Body of pancreas (tissue), 4 donors: ENCODE data around the gene MPHOSPH9. TPM values are rescaled to one million over a fixed set of nuclear protein-coding genes. Genes with fewer than 3 reads are reported as not detected.
A peak's percentile ranks its signal among the peaks of the same experiment; 100 is the strongest.

Source experiments
- ATAC-seq: fragments of 150-250 bp; one replicate; pipeline ENCODE4 v1.9.1; 2016
- DNase-seq, 4 donors: peaks; one replicate each; pipeline ENCODE4 v3.0.0-alpha.2; 2019
- H3K27ac ChIP-seq, 4 donors: fragments of 200-600 bp; sonication (generic); 1 replicate in 3 of 4; 2 replicates in 1 of 4; pipeline versions ENCODE4 v1.5.1 to v1.6.1; 2016 to 2019; ENCODE audit warnings: mild to moderate bottlenecking in 1 of 4, mixed read lengths in 1 of 4, moderate library complexity in 1 of 4
- H3K27me3 ChIP-seq, 2 donors: fragments of 200-600 bp; sonication (generic); one replicate each; pipeline ENCODE4 v1.6.0; 2016; ENCODE audit warnings: mild to moderate bottlenecking in 1 of 2
- H3K36me3 ChIP-seq, 2 donors: fragments of 200-600 bp; sonication (generic); replicated peaks in 1 of 2; 2 replicates each; pipeline ENCODE4 v1.5.1; 2016; ENCODE audit warnings: low read depth in 2 of 2; ENCODE audit not compliant: insufficient read depth in 1 of 2
- H3K4me1 ChIP-seq: fragments of 200-600 bp; sonication (generic); one replicate; pipeline ENCODE4 v1.6.0; 2016
- H3K4me3 ChIP-seq, 2 donors: fragments of 200-600 bp; sonication (generic); 1 replicate in 1 of 2; 2 replicates in 1 of 2; pipeline ENCODE4 v1.5.1; 2016 to 2019
- H3K9me3 ChIP-seq, 3 donors: fragments of 200-600 bp; sonication (generic); 1 replicate in 2 of 3; 2 replicates in 1 of 3; pipeline ENCODE4 v1.5.1; 2016
- POLR2A ChIP-seq, 3 donors: fragments of 450-650 bp; IDR thresholded peaks; one replicate each; pipeline ENCODE4 v1.6.1; 2016; ENCODE audit warnings: antibody characterized with exemption in 3 of 3, mild to moderate bottlenecking in 2 of 3
- WGBS, 2 donors: methylation state at CpG; one replicate each; pipeline ENCODE4 v1.1.5; 2017; 5-methylcytosine and 5-hydroxymethylcytosine counted together
- intact Hi-C: fragments of 100-400 bp; cut with DNase I; formaldehyde crosslinking; loops from one replicate; pipeline ENCODE4 v1.15.1; 2023
- total RNA-seq, 2 donors: library from RNA; depleted of rRNA; stranded (reverse); fragments of >200 nt; gene quantifications; one replicate each; pipeline ENCODE4 v1.1.0, GENCODE V29; 2016
- TF ChIP-seq, protein P1 (sequence below), 7 experiments: fragments of 450-650 bp in 4 of 7; fragments of 200-600 bp in 3 of 7; sonication (generic) in 3 of 7; IDR thresholded peaks; one replicate each; pipeline ENCODE4 v1.5.1; 2016 to 2019; ENCODE audit warnings: antibody characterized with exemption in 7 of 7

Gene MPHOSPH9
- total RNA-seq, 2 donors from 2014 or later = 13.5 to 42.5 TPM

DNA sequence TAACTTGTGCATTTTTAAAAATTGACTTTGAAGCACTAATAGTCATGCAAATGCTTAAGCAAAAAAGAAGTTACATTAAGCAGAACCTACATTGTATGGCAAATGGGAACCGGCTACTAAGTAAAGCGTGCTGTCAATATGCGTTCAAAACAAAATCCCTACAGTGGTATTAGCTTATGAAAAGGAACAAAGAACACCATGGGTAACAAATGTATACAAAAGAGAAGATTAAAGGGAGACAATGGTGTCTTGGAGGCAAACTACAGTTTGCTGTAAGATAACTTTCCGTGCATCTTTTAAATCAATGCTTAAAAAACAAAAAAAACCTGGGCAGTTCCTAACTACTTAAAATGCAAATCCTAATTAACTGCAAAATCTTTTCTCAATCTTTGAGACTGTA, 28.3 kb upstream of the MPHOSPH9 start:
- Histone ChIP-seq H3K27ac (no peak overlapping the region), H3K4me1 (no peaks in the 10 kb centered on the region), H3K4me3 (no peak overlapping the region), H3K36me3 (peaks cover 0 to 7% of the 10 kb centered on the region in 2 donors), H3K9me3 (no peaks in the 10 kb centered on the region), H3K27me3 (no peaks in the 10 kb centered on the region)
- no peak for TF ChIP-seq POLR2A (IDR thresholded peaks at IDR 0.05)
- TF ChIP-seq, protein P1, sequence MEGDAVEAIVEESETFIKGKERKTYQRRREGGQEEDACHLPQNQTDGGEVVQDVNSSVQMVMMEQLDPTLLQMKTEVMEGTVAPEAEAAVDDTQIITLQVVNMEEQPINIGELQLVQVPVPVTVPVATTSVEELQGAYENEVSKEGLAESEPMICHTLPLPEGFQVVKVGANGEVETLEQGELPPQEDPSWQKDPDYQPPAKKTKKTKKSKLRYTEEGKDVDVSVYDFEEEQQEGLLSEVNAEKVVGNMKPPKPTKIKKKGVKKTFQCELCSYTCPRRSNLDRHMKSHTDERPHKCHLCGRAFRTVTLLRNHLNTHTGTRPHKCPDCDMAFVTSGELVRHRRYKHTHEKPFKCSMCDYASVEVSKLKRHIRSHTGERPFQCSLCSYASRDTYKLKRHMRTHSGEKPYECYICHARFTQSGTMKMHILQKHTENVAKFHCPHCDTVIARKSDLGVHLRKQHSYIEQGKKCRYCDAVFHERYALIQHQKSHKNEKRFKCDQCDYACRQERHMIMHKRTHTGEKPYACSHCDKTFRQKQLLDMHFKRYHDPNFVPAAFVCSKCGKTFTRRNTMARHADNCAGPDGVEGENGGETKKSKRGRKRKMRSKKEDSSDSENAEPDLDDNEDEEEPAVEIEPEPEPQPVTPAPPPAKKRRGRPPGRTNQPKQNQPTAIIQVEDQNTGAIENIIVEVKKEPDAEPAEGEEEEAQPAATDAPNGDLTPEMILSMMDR (IDR thresholded peaks at IDR 0.05) = no peak
- no peak for ATAC-seq
- 89 to 92% methylated on average over 4 of the region's 4 CpGs for WGBS, 2 donors
- DNase-seq = no peak
- intact Hi-C loops = loop anchor here (10.0 kb wide), 1 partner anchor 314 kb away; no protein-coding TSS in a partner anchor

DNA sequence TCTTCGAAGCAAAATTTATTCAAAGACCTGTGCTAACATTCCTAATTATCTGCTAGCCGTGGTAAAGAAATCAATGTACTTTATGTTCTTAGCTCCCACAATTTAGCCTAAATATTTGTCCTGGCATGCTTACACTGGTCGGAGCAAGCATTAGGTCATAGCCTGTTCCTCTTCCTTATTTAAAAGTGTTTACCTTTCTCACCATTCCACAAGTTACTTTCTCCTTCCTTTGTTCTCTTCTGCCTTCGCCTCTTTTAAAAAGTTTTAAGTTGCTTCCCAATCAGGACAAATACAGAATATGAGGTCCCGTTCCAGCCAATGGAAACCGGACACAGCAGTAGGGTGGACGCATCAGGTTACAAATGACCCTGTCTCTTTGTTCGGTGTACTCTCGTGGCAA, 27.1 kb upstream of the MPHOSPH9 start:
- TF ChIP-seq, protein P1 (IDR thresholded peaks at IDR 0.05) = no peak
- TF ChIP-seq POLR2A (IDR thresholded peaks at IDR 0.05) = no peak
- H3K9me3 ChIP-seq = no peaks in the 10 kb centered on the region
- H3K36me3 ChIP-seq = peaks cover 0 to 12% of the 10 kb centered on the region in 2 donors
- peak overlapping the region in 1 of 4 donors; percentile 5 for H3K27ac ChIP-seq
- no peaks in the 10 kb centered on the region for H3K4me1 ChIP-seq
- no peaks in the 10 kb centered on the region for H3K27me3 ChIP-seq
- ATAC-seq = no peak
- no peak for DNase-seq
- no peak overlapping the region for H3K4me3 ChIP-seq
- intact Hi-C loops = loop anchor here (10.0 kb wide), 1 partner anchor 315 kb away; no protein-coding TSS in a partner anchor
- 63 to 71% methylated on average over 9 of the region's 9 CpGs for WGBS, 2 donors

DNA sequence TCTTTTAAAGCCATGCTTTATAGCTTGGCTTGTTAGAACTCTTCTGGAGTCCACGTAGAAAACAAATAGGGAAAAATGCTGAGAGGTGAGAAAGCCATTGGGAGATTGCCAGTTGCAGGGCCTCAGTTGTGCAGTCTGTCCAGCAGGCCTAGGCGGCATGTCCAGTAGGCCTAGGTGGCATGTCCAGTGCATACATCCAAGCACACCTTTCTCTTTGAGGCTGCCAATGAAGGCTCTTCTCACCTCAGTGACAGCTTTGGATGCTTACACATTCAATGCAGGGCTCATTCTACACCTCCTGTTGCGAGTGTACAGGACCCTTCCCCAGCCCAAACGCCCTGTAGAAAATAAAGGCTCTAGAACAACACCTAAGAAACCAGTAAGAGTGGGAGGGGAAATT, 25.7 kb upstream of the MPHOSPH9 start:
- Histone ChIP-seq H3K36me3 (peaks cover 5 to 18% of the 10 kb centered on the region in 2 donors), H3K4me1 (no peaks in the 10 kb centered on the region), H3K27me3 (no peaks in the 10 kb centered on the region), H3K27ac (no peak overlapping the region), H3K4me3 (no peak overlapping the region), H3K9me3 (no peaks in the 10 kb centered on the region)
- TF ChIP-seq POLR2A (IDR thresholded peaks at IDR 0.05) = no peak
- TF ChIP-seq, protein P1 (IDR thresholded peaks at IDR 0.05) = no peak
- no peak for ATAC-seq
- intact Hi-C loops = no loop called here
- 71% methylated on average over 4 of the region's 4 CpGs for WGBS, 2 donors
- DNase-seq = no peak

DNA sequence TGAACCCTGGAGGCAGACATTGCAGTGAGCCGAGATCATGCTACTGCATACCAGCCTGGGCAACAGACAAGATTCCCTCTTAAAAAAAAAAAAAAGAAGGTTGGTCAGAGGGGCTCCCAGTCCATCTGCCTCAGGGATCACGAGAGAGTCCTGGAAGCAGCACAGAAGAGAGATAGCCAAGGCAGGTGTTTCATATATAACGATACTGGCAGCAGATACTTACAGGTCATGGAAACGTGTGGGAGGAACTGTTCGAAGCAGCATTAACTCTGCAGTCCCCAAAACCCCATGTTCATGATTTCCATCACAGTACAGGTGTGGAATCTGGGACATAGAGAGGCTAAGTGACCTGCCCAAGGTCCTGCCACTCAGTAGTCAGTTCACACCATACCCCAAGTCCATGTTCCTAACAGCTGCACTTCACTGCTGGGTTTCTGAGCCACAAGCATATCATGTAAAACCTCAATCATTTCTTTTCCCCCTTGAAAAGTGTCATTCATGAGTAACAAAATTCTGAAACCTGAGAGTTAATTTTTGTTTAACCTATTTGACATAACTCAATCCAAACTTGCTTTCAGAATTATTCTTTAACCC, 22.0 kb upstream of the MPHOSPH9 start:
- H3K27me3 ChIP-seq = no peaks in the 10 kb centered on the region
- no peak for ATAC-seq
- H3K36me3 ChIP-seq = peaks cover 5 to 16% of the 10 kb centered on the region in 2 donors
- intact Hi-C loops = no loop called here
- H3K4me3 ChIP-seq = no peak overlapping the region
- peaks cover 19% of the 10 kb centered on the region for H3K4me1 ChIP-seq
- no peaks in the 10 kb centered on the region for H3K9me3 ChIP-seq
- no peak for DNase-seq
- H3K27ac ChIP-seq = no peak overlapping the region
- TF ChIP-seq POLR2A (IDR thresholded peaks at IDR 0.05) = no peak
- TF ChIP-seq, protein P1 (IDR thresholded peaks at IDR 0.05) = no peak
- 72 to 76% methylated on average over 5 of the region's 5 CpGs for WGBS, 2 donors
